ENCODE measurements around the gene PRR7.
A peak's percentile ranks its signal among the peaks of the same experiment; 100 is the strongest.

The PRR7 gene

DNA sequence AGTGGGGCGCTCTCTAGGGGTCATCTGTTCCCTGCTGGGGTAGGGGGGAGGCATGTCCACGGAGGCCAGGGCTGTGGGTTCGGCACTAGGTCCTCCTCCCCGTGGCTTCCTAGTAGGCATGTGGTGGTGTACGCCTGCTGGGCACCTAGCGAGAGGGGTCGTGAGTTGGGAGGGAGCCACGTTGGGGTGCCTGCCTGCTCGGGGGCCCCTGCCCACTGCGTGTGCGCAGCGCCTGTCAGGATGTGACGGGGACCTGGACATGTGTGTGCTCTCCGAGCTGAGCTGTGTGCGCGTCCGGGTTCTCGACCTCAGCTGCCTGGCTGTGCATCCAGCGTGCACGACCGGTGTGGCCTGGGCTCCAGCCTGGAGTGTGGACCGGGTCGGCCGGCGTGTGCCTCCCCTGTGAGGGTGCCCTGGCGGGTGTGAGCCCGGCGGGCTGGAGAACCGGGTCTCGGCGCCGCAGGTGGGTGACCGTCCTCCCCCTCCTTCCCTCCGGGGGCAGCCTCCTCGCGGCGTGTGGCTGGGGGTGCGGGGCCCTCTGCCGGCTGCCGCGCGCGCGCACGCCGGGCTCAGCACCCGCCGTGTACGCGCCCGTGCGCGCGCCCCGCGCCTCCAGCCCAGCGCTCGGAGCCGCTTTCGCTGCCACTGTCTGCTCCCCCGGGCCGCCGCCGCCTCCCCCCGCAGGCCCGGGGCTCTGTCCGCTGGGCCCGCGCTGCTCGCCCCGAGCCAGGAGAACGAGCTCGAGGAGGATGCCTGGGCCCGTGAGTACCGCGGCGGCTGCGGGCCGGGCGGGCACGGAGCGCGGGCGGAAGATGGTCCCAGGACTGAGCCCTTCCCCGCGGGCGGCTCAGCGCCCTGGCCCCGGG is at the start of gene PRR7:
PRR7 (plus strand) TSS at position 615 of the 866 bp plus-strand sequence. CDS start 8,254 bp downstream, outside the sequence.
- in situ Hi-C loops (cut with MboI; ENCODE audit: low sequenced_read_pairs, unreplicated experiment) = no loop called here
- DNase-seq (ENCODE audit: low spot score) = peak; percentile 89
- TF ChIP-seq, protein P1, sequence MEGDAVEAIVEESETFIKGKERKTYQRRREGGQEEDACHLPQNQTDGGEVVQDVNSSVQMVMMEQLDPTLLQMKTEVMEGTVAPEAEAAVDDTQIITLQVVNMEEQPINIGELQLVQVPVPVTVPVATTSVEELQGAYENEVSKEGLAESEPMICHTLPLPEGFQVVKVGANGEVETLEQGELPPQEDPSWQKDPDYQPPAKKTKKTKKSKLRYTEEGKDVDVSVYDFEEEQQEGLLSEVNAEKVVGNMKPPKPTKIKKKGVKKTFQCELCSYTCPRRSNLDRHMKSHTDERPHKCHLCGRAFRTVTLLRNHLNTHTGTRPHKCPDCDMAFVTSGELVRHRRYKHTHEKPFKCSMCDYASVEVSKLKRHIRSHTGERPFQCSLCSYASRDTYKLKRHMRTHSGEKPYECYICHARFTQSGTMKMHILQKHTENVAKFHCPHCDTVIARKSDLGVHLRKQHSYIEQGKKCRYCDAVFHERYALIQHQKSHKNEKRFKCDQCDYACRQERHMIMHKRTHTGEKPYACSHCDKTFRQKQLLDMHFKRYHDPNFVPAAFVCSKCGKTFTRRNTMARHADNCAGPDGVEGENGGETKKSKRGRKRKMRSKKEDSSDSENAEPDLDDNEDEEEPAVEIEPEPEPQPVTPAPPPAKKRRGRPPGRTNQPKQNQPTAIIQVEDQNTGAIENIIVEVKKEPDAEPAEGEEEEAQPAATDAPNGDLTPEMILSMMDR (IDR thresholded peaks at IDR 0.05; ENCODE audit: borderline replicate concordance, control extremely low read depth, extremely low read depth, insufficient read depth, missing control alignments) = no peak

DNA sequence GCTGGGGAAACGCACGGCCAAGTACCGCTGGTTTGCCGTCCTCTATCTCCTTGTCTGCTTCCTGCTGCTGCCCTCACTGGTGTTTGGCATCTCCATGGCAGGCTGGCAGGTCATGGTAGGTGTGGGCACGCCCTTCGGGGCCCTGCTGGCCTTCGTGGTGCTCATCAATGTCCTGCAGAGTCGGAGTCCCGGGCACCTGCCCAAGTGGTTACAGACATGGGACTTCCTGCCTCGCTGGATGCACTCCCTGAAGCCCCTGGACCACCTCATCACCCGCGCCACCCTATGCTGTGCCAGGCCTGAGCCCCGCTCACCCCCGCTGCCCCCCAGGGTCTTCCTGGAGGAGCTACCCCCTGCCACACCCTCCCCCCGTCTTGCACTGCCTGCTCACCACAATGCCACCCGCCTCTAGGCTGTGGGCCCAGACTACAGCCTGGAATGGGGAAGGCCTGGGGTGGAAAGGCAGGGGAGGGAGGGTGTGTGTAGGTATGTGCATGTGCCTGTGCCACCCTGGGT is 48.7 kb upstream of the PRR7 start:
- TF ChIP-seq, protein P1 (IDR thresholded peaks at IDR 0.05; ENCODE audit: borderline replicate concordance, control extremely low read depth, extremely low read depth, insufficient read depth, missing control alignments) = no peak
- DNase-seq (ENCODE audit: low spot score) = no peak
- in situ Hi-C loops (cut with MboI; ENCODE audit: low sequenced_read_pairs, unreplicated experiment) = no loop called here

DNA sequence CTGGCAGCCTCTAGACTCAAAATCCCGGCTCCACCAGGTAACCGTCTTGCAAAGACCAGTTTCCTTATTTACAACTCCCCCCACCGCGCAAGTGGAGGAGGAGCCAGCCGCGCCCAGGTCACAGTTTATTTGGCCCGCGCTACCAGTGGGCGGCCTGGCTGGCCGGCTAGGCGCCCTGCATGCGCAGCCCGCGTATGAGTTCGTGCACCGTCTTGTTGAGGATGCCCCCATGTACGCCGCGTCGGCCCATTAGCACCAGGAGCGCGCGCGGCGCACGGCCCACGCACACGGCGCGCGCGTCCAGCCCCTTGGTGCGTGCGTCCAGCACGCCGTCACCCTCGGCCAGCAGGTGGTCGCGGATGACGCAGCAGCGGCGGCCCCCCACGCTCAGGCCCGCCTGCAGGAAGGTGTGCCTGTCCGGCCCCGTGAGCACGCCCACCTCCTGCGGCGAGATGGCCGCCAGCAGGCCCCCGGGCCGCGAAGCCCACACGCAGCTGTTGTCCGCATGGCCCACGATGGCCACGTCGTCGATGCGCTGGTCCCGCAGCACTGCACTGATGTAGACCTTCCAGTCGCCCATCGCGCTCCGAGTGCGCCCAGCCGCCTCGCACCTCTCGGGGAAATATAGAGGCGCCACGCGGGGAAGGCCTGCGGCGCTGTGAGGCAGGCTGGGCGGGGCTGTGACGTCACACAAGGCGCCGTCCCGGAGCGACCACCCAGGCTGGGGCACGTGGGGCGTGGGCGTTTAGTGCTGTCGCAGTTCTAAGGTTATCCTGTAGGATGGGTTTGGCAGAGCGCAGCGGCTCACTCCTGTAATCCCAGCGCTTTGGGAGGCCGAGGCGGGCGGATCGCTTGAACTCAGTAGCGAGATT is 46.4 kb upstream of the PRR7 start, which contains the start of gene PFN3:
PFN3 (minus strand) TSS at position 665 of the 872 bp plus-strand sequence; CDS start at position 580, 85 bp downstream.
- in situ Hi-C loops (cut with MboI; ENCODE audit: low sequenced_read_pairs, unreplicated experiment) = loop anchor here (10.0 kb wide), 1 partner anchor 55 kb away; no protein-coding TSS in a partner anchor
- DNase-seq (ENCODE audit: low spot score) = no peak
- TF ChIP-seq, protein P1 (IDR thresholded peaks at IDR 0.05; ENCODE audit: borderline replicate concordance, control extremely low read depth, extremely low read depth, insufficient read depth, missing control alignments) = no peak

- TF ChIP-seq, protein P1 (IDR thresholded peaks at IDR 0.05; ENCODE audit: borderline replicate concordance, control extremely low read depth, extremely low read depth, insufficient read depth, missing control alignments) = peak; percentile 60
- in situ Hi-C loops (cut with MboI; ENCODE audit: low sequenced_read_pairs, unreplicated experiment) = loop anchor here (10.0 kb wide), 1 partner anchor 52 kb away; no protein-coding TSS in a partner anchor
- peak; percentile 79 for DNase-seq (ENCODE audit: low spot score)
Observed at GRCh38 chr5:177402271-177403043, 44.2 kb upstream of the PRR7 start.

DNA sequence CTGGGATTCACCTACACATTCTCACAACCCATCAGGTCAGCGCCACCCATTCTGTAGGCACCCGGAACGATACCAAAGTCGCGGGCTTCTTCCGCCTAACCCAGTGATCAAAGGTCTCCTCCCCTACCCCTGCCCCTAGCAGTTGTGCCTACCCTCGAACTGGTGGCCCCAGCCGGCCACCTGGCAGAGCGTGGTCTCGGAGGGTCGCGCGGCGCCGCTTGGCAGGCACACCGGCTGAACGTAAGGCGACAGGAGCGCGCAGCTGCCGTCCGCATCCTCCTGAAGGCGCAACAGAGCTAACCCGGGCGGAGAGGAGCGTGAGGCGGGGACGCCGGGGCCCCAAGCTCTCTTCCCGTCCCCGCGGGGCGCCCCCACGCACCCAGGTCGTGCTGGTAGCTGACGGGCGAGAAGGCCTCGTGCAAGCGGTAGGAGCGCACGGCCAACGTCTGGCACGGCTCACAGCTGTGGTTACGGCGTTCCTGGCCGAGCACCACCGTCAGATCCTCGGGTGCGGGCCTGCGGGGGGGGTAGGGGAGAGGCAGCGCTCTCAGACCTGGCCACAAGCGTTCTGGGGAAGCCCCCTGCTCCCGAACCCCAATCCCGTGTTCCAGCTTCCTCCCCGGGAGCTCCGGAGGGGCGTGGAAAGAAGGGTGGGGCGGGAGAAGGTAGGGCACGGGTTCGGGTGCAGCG is 43.4 kb upstream of the PRR7 start:
- TF ChIP-seq, protein P1 (IDR thresholded peaks at IDR 0.05; ENCODE audit: borderline replicate concordance, control extremely low read depth, extremely low read depth, insufficient read depth, missing control alignments) = no peak
- DNase-seq (ENCODE audit: low spot score) = peak; percentile 69
- in situ Hi-C loops (cut with MboI; ENCODE audit: low sequenced_read_pairs, unreplicated experiment) = loop anchor here (10.0 kb wide), 1 partner anchor 52 kb away; no protein-coding TSS in a partner anchor
